GM19238 (cell line): ENCODE results near the gene MAP1S.

Source experiments
- DNase-seq: peaks from one replicate; pipeline ENCODE4 v3.0.0; 2011; ENCODE audit warnings: low spot score; ENCODE audit not compliant: insufficient read length

The MAP1S gene

GRCh38 chr19:17737690-17738153 is 18.4 kb downstream of the MAP1S start:
- no peak for DNase-seq

- peak; percentile 53 for DNase-seq
These were observed 20.0 kb downstream of the MAP1S start for GRCh38 chr19:17739121-17739875.

- no peak for DNase-seq
These were observed 22.2 kb downstream of the MAP1S start for GRCh38 chr19:17741456-17741855.

GRCh38 chr19:17743874-17744580 is 24.7 kb downstream of the MAP1S start:
- DNase-seq, result no peak

- peak; percentile 97 for DNase-seq
These were observed 28.2 kb downstream of the MAP1S start for GRCh38 chr19:17747205-17748098.

- no peak for DNase-seq
These were observed 29.8 kb downstream of the MAP1S start for GRCh38 chr19:17748884-17749638.

- DNase-seq, result no peak
These were observed 30.6 kb downstream of the MAP1S start for GRCh38 chr19:17749912-17750317.

GRCh38 chr19:17751103-17751911 is 32.0 kb downstream of the MAP1S start, which contains the start of gene FCHO1:
Gene FCHO1, plus strand, starts transcription at chr19:17751477. Its CDS starts 3,688 bp downstream, at chr19:17755165.
- DNase-seq, result peak; percentile 72

- no peak for DNase-seq
These were observed 32.6 kb downstream of the MAP1S start for GRCh38 chr19:17751912-17752273.

- no peak for DNase-seq
These were observed 33.8 kb downstream of the MAP1S start for GRCh38 chr19:17752865-17753639.

GRCh38 chr19:17753976-17754375 is 34.7 kb downstream of the MAP1S start:
- DNase-seq, result no peak

- DNase-seq, result peak; percentile 63
These were observed 35.6 kb downstream of the MAP1S start for GRCh38 chr19:17754634-17755442.

GRCh38 chr19:17755443-17755890 is 36.2 kb downstream of the MAP1S start:
- no peak for DNase-seq

- DNase-seq, result peak; percentile 66
These were observed 36.8 kb downstream of the MAP1S start for GRCh38 chr19:17755977-17756670.

GRCh38 chr19:17757125-17757524 is 37.8 kb downstream of the MAP1S start:
- no peak for DNase-seq

GRCh38 chr19:17758515-17758914 is 39.2 kb downstream of the MAP1S start:
- DNase-seq, result no peak

- no peak for DNase-seq
These were observed 41.9 kb downstream of the MAP1S start for GRCh38 chr19:17761148-17761547.
